ENCODE measurements around the gene ROCK2.

Gene ROCK2

DNA sequence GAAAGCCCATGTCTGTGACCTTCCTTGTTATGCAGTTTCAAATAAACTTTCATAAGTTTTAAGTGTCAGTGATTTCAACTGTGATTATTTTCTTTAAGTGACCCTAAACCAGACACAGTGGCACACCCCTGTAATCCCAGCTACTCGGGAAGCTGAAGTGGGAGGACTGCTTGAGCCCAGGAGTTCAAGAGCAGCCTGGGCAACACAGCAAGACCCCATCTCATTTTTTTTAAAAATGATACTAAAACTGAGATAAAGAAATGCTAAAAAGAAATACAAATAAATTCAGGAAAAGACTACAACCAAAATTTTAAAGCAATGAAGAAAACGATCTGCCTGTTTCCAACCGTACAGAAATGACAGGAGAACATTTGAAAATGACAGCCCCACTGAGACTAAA is 54.2 kb downstream of the ROCK2 start:
- TF ChIP-seq ZFX (IDR thresholded peaks at IDR 0.05; ENCODE audit: borderline replicate concordance) = no peak
- TF ChIP-seq, protein P1, sequence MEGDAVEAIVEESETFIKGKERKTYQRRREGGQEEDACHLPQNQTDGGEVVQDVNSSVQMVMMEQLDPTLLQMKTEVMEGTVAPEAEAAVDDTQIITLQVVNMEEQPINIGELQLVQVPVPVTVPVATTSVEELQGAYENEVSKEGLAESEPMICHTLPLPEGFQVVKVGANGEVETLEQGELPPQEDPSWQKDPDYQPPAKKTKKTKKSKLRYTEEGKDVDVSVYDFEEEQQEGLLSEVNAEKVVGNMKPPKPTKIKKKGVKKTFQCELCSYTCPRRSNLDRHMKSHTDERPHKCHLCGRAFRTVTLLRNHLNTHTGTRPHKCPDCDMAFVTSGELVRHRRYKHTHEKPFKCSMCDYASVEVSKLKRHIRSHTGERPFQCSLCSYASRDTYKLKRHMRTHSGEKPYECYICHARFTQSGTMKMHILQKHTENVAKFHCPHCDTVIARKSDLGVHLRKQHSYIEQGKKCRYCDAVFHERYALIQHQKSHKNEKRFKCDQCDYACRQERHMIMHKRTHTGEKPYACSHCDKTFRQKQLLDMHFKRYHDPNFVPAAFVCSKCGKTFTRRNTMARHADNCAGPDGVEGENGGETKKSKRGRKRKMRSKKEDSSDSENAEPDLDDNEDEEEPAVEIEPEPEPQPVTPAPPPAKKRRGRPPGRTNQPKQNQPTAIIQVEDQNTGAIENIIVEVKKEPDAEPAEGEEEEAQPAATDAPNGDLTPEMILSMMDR (IDR thresholded peaks at IDR 0.05) = no peak

DNA sequence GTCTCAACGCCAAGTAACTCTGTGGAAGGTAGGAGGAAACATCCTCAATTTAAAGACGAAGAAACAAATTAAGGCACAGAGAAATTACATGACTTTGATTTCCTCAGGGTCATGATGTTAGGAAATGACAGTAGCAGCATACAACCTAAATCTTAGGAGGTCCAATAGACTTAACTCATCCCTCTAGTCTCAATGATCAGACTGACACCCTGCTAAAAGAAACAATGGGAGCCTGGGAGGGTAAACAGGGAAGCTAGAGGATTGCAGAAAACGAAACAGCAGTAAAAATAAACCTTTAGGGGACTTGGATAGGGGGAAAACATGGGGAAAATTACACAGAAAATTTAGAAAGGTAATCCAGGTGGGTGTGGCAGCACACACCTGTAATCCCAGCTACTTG is 56.0 kb downstream of the ROCK2 start:
- no peak overlapping the region for H3K27ac ChIP-seq
- TF ChIP-seq ZFX (IDR thresholded peaks at IDR 0.05; ENCODE audit: borderline replicate concordance) = no peak
- TF ChIP-seq, protein P1 (IDR thresholded peaks at IDR 0.05) = no peak

More for the DNA sequence above, 54.2 kb downstream of the ROCK2 start:
- H3K27ac ChIP-seq = no peak overlapping the region

DNA sequence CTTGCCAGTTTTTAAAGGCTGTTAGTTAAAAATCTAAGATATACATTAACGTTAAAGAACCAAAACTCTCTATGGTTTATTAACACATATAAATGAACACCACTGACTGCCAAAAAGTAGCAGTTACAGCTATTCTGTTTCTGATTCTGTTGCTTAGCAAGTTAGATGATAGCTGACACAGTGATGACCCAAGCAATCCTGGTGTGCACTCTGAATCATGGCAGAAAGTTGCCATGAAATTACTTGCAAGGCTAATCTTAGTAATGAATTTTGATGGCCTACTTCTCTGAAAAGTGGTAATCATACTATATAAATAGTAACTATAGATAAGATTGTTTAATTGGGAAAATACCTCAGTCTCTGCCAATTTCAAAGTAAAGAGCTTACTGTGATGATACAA is 57.7 kb downstream of the ROCK2 start:
- no peak for TF ChIP-seq ZFX (IDR thresholded peaks at IDR 0.05; ENCODE audit: borderline replicate concordance)
- TF ChIP-seq, protein P1 (IDR thresholded peaks at IDR 0.05) = no peak
- no peak overlapping the region for H3K27ac ChIP-seq

DNA sequence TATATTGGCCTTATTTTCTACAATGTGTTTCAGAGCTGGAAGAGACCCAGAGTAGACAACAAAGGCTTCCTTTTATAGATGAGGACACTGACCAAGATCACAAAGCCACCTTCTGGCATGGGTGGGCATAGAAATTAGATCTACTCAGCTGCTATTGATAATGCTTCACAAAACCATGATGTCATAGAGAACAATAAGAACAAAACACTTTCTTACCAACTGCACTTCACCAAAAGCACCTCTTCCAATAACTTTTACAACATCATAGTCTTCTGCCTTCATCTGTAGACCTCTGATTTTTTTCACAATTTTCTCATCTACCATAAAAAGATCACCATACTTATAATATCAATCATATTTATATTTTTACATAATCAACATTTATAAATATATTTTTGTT is 58.1 kb downstream of the ROCK2 start:
- TF ChIP-seq, protein P1 (IDR thresholded peaks at IDR 0.05) = no peak
- no peak for TF ChIP-seq ZFX (IDR thresholded peaks at IDR 0.05; ENCODE audit: borderline replicate concordance)
- H3K27ac ChIP-seq = no peak overlapping the region

DNA sequence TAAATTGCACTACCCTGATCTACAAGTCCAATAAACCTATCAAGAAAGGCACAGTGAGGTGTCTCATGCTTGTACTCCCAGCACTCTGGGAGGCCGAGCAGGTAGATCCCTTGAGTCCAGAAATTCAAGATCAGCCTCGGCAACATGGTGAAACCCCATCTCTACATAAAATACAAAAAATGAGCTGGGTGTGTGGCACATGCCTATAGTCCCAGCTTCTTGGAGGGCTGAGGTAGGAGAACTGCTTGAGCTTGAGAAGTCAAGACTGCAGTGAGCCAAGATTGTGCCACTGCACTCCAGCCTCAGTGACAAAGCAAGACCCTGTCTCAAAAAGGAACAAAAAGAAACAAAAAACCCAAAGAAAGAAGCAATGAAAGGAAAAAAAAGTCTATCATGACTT is 58.9 kb downstream of the ROCK2 start:
- TF ChIP-seq ZFX (IDR thresholded peaks at IDR 0.05; ENCODE audit: borderline replicate concordance) = no peak
- TF ChIP-seq, protein P1 (IDR thresholded peaks at IDR 0.05) = no peak
- no peak overlapping the region for H3K27ac ChIP-seq

DNA sequence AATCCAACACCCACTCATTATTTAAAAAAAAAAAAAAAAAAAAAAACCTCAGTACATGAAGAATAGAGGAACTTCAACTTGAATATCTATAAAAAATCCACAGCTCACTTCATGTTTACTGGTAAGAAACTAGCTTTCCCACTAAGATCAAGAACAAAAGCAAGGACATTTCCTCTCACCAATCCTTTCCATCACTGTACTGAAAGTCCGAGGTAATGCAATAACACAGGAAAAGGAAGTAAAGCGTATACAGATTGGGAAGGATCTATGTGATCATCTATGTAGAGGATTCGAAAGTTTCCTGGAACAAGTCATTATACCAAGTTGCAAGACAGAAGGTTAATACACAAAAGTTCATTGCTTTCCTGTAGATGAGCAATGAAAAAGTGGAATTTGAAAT is 63.2 kb downstream of the ROCK2 start:
- TF ChIP-seq ZFX (IDR thresholded peaks at IDR 0.05; ENCODE audit: borderline replicate concordance) = no peak
- TF ChIP-seq, protein P1 (IDR thresholded peaks at IDR 0.05) = no peak
- no peak overlapping the region for H3K27ac ChIP-seq

DNA sequence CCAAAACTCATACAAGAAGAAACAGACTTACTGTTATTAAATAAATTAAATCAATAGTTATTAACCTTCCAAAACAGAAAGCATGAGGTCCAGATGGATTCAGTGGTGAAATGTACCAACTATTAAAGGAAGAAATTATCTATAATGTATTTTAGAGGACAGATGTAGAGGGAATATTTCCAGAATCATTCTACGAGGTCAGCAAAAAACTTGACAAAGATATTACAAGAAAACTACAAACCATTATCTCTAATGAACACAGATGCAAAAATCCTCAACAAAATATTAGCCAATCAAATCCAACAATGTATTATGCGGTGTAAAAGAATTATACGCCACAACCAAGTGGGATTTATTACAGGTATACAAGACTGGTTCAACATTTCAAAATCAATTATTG is 63.7 kb downstream of the ROCK2 start:
- no peak for TF ChIP-seq ZFX (IDR thresholded peaks at IDR 0.05; ENCODE audit: borderline replicate concordance)
- TF ChIP-seq, protein P1 (IDR thresholded peaks at IDR 0.05) = no peak
- H3K27ac ChIP-seq = no peak overlapping the region
